GM23248 (cell line): ENCODE data around the gene CORO7. TPM values are rescaled to one million over a fixed set of nuclear protein-coding genes. Genes with fewer than 3 reads are reported as not detected.
A peak's percentile ranks its signal among the peaks of the same experiment; 100 is the strongest.
"Not testable (repeated sequence)": the region's sequence is repeated elsewhere in the genome, so short reads cannot be mapped to it uniquely, and the experiment has no call there.

Experiments used
- DNase-seq: peaks from one replicate; pipeline ENCODE4 v3.0.0-alpha.2; 2015
- H2AFZ ChIP-seq: fragments of 200-600 bp; sonication (generic); 2 replicates; pipeline ENCODE4 v1.6.1; 2016; ENCODE audit warnings: antibody characterized with exemption
- H3F3A ChIP-seq: fragments of 200-600 bp; sonication (generic); 2 replicates; pipeline ENCODE4 v1.6.1; 2016; ENCODE audit warnings: mild to moderate bottlenecking, antibody characterized with exemption, mixed run types; ENCODE audit not compliant: insufficient read depth
- H3K27ac ChIP-seq: fragments of 200-600 bp; sonication (generic); 2 replicates; pipeline ENCODE4 v1.5.1; 2016; ENCODE audit warnings: mild to moderate bottlenecking
- H3K27me3 ChIP-seq: fragments of 200-600 bp; sonication (generic); replicated peaks from 2 replicates; pipeline ENCODE4 v1.6.1; 2016; ENCODE audit warnings: mild to moderate bottlenecking; ENCODE audit not compliant: insufficient read depth
- H3K36me3 ChIP-seq: fragments of 200-600 bp; sonication (generic); 2 replicates; pipeline ENCODE4 v1.6.1; 2016; ENCODE audit warnings: low read depth, mild to moderate bottlenecking
- H3K4me1 ChIP-seq: fragments of 200-600 bp; sonication (generic); 2 replicates; pipeline ENCODE4 v1.6.1; 2016; ENCODE audit warnings: mild to moderate bottlenecking; ENCODE audit not compliant: insufficient read depth
- H3K4me2 ChIP-seq: fragments of 200-600 bp; sonication (generic); one replicate; pipeline ENCODE4 v1.6.1; 2016; ENCODE audit warnings: mild to moderate bottlenecking; ENCODE audit not compliant: unreplicated experiment
- H3K4me3 ChIP-seq: fragments of 200-600 bp; sonication (generic); 2 replicates; pipeline ENCODE4 v1.5.1; 2016; ENCODE audit warnings: mild to moderate bottlenecking
- H3K79me2 ChIP-seq: fragments of 200-600 bp; sonication (generic); 2 replicates; pipeline ENCODE4 v1.6.1; 2016; ENCODE audit warnings: mild to moderate bottlenecking; ENCODE audit not compliant: insufficient read depth
- H3K9ac ChIP-seq: fragments of 200-600 bp; sonication (generic); 2 replicates; pipeline ENCODE4 v1.6.1; 2016; ENCODE audit warnings: mild to moderate bottlenecking
- H3K9me2 ChIP-seq: fragments of 200-600 bp; sonication (generic); 2 replicates; pipeline ENCODE4 v1.6.1; 2016; ENCODE audit warnings: mixed run types, mild to moderate bottlenecking, moderate library complexity; ENCODE audit not compliant: insufficient read depth
- H3K9me3 ChIP-seq: fragments of 200-600 bp; sonication (generic); one replicate; pipeline ENCODE4 v1.6.1; 2017; ENCODE audit warnings: low read depth
- H4K20me1 ChIP-seq: fragments of 200-600 bp; sonication (generic); 2 replicates; pipeline ENCODE4 v1.6.0; 2016; ENCODE audit not compliant: insufficient read depth
- EZH2 ChIP-seq: fragments of 200-600 bp; sonication (generic); IDR thresholded peaks from 2 replicates; pipeline ENCODE4 v1.6.1; 2018; ENCODE audit warnings: antibody characterized with exemption, mild to moderate bottlenecking; ENCODE audit not compliant: insufficient read depth, poor library complexity, severe bottlenecking
- EZH2phosphoT487 ChIP-seq: fragments of 200-600 bp; sonication (generic); IDR thresholded peaks from 2 replicates; pipeline ENCODE4 v1.6.1; 2018; ENCODE audit warnings: antibody characterized with exemption, moderate library complexity, mild to moderate bottlenecking, low read depth; ENCODE audit not compliant: insufficient read depth
- WGBS, 2 experiments: methylation state at CpG; one replicate each; pipeline ENCODE4 v1.1.6; 2015 to 2017; ENCODE audit warnings: low lambda C conversion rate in 2 of 2, low coverage in 1 of 2; ENCODE audit errors: missing lambda C conversion rate in 2 of 2; 5-methylcytosine and 5-hydroxymethylcytosine counted together
- in situ Hi-C: fragments of 300-500 bp; cut with MboI; formaldehyde crosslinking; loops from 2 replicates; pipeline ENCODE4 v1.15.0; 2020
- polyA plus RNA-seq: library from polyadenylated mRNA; unstranded; fragments of >200 nt; fragmentation: Nextera tagmentation; extraction: Ambion mirVana; gene quantifications from 2 replicates; pipeline ENCODE4 v1.2.1, GENCODE V29; 2016
- total RNA-seq: library from RNA; depleted of rRNA; stranded (reverse); fragments of >200 nt; shearing (Covaris generic); gene quantifications from 2 replicates; pipeline ENCODE4 v1.2.3, GENCODE V29; 2014

CORO7 gene
- total and polyA plus RNA-seq, 2 experiments from 2014 or later: 7.3 to 13.2 TPM

- no peak overlapping the region for H2AFZ ChIP-seq
- H3K36me3 ChIP-seq: no peaks in the 10 kb centered on the region
- no peak overlapping the region for H3K4me3 ChIP-seq
- WGBS, 2 experiments: 85 to 87% methylated on average over 17 of the region's 17 CpGs
- no peaks in the 10 kb centered on the region for H3K9me3 ChIP-seq
- no peaks in the 10 kb centered on the region for H3K27me3 ChIP-seq
- in situ Hi-C loops: no loop called here
- peaks cover 73% of the 10 kb centered on the region for H3K79me2 ChIP-seq
- peaks cover 19% of the 10 kb centered on the region for H3K4me1 ChIP-seq
- no peak overlapping the region for H3K9ac ChIP-seq
- H4K20me1 ChIP-seq: no peaks in the 10 kb centered on the region; the same call in 1 of the 2 replicates
- H3K4me2 ChIP-seq: no peak overlapping the region
- no peak for DNase-seq
- H3K9me2 ChIP-seq: no peaks in the 10 kb centered on the region
- no peak for TF ChIP-seq EZH2phosphoT487
- no peak for TF ChIP-seq EZH2
- H3F3A ChIP-seq: peaks cover 28% of the 10 kb centered on the region
- no peak overlapping the region for H3K27ac ChIP-seq
These were observed 68.5 kb downstream of the CORO7 start for GRCh38 chr16:4347765-4348509.

GRCh38 chr16:4347010-4347409 is 69.4 kb downstream of the CORO7 start:
- H3K4me2 ChIP-seq: no peak overlapping the region
- TF ChIP-seq EZH2phosphoT487 (no peak), EZH2 (no peak)
- peaks cover 83% of the 10 kb centered on the region for H3K79me2 ChIP-seq
- no peaks in the 10 kb centered on the region for H3K9me3 ChIP-seq
- H3F3A ChIP-seq: peaks cover 27% of the 10 kb centered on the region
- DNase-seq: peak; percentile 37
- H2AFZ ChIP-seq: no peak overlapping the region
- H3K4me3 ChIP-seq: no peak overlapping the region
- H3K4me1 ChIP-seq: peaks cover 13% of the 10 kb centered on the region
- no peaks in the 10 kb centered on the region for H3K27me3 ChIP-seq
- H3K9ac ChIP-seq: no peak overlapping the region
- no peak overlapping the region for H3K27ac ChIP-seq
- no peaks in the 10 kb centered on the region for H3K9me2 ChIP-seq
- in situ Hi-C loops: no loop called here
- 80 to 83% methylated on average over 8 of the region's 8 CpGs for WGBS, 2 experiments
- H4K20me1 ChIP-seq: no peaks in the 10 kb centered on the region; the same call in 1 of the 2 replicates
- H3K36me3 ChIP-seq: no peaks in the 10 kb centered on the region

DNA sequence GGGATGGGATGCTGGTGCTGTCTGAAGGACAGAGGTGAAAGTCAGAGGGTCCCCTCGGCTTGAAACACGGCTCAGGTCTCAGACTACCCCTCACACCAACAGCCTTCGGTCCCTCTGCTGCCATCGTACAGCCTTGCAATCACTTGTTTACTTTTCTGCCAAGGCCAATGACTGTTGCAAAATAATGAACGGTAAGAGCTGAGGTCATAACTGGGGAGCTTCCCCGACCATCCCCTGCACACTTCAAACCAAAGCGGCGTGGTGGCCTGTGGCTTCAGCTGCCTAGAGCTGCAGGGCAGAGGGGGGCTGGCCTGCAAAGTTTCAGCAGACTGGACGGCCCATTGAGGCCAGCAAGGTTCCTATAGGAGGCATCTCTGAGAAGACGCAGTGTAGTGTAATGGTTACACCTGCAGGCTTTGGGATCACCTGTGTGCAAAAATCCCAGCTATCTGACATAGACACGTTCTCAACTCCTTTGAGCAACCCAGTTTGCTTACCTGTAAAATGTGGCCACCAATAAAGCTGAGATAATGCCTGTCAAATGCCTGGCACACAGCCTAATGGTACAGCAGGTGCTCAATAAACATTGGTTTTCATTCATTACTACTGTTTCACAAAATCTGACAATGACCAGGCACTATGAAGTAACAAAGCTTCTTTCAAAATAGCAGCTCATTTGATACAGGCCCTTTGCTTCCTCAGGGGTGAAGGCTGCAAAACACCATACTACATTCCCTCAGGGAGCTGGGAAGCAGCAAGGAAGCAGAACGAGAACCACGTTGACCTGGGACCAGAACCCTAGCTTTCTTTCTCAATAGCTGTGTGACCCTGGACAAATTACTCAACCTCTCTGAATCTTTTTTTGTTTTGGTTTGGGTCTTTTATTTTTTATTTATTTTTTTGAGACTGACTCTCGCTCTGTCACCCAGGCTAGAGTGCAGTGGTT is 70.3 kb downstream of the CORO7 start:
- H4K20me1 ChIP-seq: no peaks in the 10 kb centered on the region; the same call in 1 of the 2 replicates
- peaks cover 92% of the 10 kb centered on the region for H3K79me2 ChIP-seq
- H3K9ac ChIP-seq: no peak overlapping the region
- TF ChIP-seq EZH2 (no peak), EZH2phosphoT487 (no peak)
- H3K9me3 ChIP-seq: no peaks in the 10 kb centered on the region
- peaks cover 21% of the 10 kb centered on the region; the same call in 1 of the 2 replicates for H3F3A ChIP-seq
- no peak overlapping the region for H3K4me3 ChIP-seq
- H3K4me1 ChIP-seq: peaks cover 7% of the 10 kb centered on the region
- no peaks in the 10 kb centered on the region for H3K27me3 ChIP-seq
- no peaks in the 10 kb centered on the region for H3K9me2 ChIP-seq
- in situ Hi-C loops: no loop called here
- no peak overlapping the region for H2AFZ ChIP-seq
- H3K36me3 ChIP-seq: no peaks in the 10 kb centered on the region
- 63 to 67% methylated on average over 14 of the region's 14 CpGs for WGBS, 2 experiments
- DNase-seq: no peak
- H3K4me2 ChIP-seq: no peak overlapping the region
- no peak overlapping the region for H3K27ac ChIP-seq

- Histone ChIP-seq H2AFZ (no peak overlapping the region), H3K4me1 (peaks cover 7% of the 10 kb centered on the region), H3K27me3 (no peaks in the 10 kb centered on the region), H3K36me3 (no peaks in the 10 kb centered on the region; the same call in 1 of the 2 replicates), H3K9ac (no peak overlapping the region), H3K9me3 (no peaks in the 10 kb centered on the region), H3F3A (peaks cover 21% of the 10 kb centered on the region; the same call in 1 of the 2 replicates), H3K4me3 (no peak overlapping the region), H3K9me2 (no peaks in the 10 kb centered on the region), H3K27ac (no peak overlapping the region), H4K20me1 (no peaks in the 10 kb centered on the region; the same call in 1 of the 2 replicates), H3K79me2 (peaks cover 93% of the 10 kb centered on the region), H3K4me2 (no peak overlapping the region)
- in situ Hi-C loops: no loop called here
- no peak for DNase-seq
- WGBS, 2 experiments: 83 to 84% methylated on average over 25 of the region's 26 CpGs
- no peak for TF ChIP-seq EZH2
- no peak for TF ChIP-seq EZH2phosphoT487
These were observed 71.2 kb downstream of the CORO7 start for GRCh38 chr16:4344983-4345835.

DNA sequence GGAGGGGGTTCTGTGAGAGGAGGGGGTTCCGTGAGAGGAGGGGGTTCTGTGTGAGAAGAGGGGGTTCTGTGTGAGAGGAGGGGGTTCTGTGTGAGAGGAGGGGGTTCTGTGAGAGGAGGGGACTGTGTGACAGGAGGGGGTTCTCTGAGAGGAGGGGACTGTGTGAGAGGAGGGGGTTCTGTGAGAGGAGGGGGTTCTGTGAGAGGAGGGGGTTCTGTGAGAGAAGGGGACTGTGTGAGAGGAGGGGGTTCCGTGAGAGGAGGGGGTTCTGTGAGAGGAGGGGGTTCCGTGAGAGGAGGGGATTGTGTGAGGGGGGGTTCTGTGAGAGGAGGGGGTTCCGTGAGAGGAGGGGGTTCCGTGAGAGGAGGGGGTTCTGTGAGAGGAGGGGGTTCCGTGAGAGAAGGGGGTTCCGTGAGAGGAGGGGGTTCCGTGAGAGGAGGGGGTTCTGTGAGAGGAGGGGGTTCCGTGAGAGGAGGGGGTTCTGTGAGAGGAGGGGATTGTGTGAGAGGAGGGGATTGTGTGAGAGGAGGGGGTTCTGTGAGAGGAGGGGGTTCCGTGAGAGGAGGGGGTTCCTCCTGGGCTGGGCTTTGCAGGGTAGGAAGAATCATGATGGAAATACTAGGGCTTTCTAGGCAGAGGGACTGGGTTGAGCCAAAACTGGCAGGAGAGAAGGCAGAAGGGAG is 72.0 kb downstream of the CORO7 start:
- H3K4me2 ChIP-seq, H3K9me3 ChIP-seq, H3K27ac ChIP-seq, H3K4me3 ChIP-seq, H4K20me1 ChIP-seq, H3K4me1 ChIP-seq, H3K9me2 ChIP-seq, H3K27me3 ChIP-seq, in situ Hi-C loops, H2AFZ ChIP-seq, H3K36me3 ChIP-seq, H3K9ac ChIP-seq: not testable (repeated sequence)
- H3F3A ChIP-seq: peaks cover 21% of the 10 kb centered on the region; the same call in 1 of the 2 replicates
- H3K79me2 ChIP-seq: peaks cover 93% of the 10 kb centered on the region
- 48% methylated on average over 10 of the region's 10 CpGs; no CpG with 5 or more reads in 1 of the 2 experiments for WGBS, 2 experiments
- peak; percentile 57 for DNase-seq
